Ovary (tissue), 9 donors: Measurements from ENCODE around the gene COMMD3. TPM values are rescaled to one million over a fixed set of nuclear protein-coding genes. Genes with fewer than 3 reads are reported as not detected.
A peak's percentile ranks its signal among the peaks of the same experiment; 100 is the strongest.

Experiments used
- DNase-seq, 5 donors: peaks; one replicate each; pipeline ENCODE4 v3.0.0-alpha.2; 2019 to 2020
- H3K27ac ChIP-seq, 2 donors: fragments of 200-600 bp; one replicate each; pipeline versions ENCODE4 v1.5.1 to v1.8.0; 2019 to 2022
- H3K27me3 ChIP-seq: fragments of 200-600 bp; one replicate; pipeline ENCODE4 v1.8.0; 2022
- H3K36me3 ChIP-seq: fragments of 200-600 bp; sonication (generic); one replicate; pipeline ENCODE4 v1.5.1; 2019
- H3K4me1 ChIP-seq: one replicate; pipeline ENCODE4 v1.8.1; 2013; ENCODE audit warnings: mild to moderate bottlenecking, moderate library complexity; ENCODE audit not compliant: insufficient read depth
- H3K4me3 ChIP-seq: fragments of 200-600 bp; sonication (generic); one replicate; pipeline ENCODE4 v1.5.1; 2017
- H3K9me3 ChIP-seq, 2 donors: fragments of 200-600 bp in 1 of 2; sonication (generic) in 1 of 2; one replicate each; pipeline versions ENCODE4 v1.5.1 to v1.8.1; 2013 to 2019; ENCODE audit warnings: mild to moderate bottlenecking in 1 of 2, moderate library complexity in 1 of 2
- EP300 ChIP-seq: sonication (generic); formaldehyde crosslinking; IDR thresholded peaks from one replicate; pipeline ENCODE4 v1.6.1; 2017; ENCODE audit warnings: antibody characterized with exemption
- POLR2A ChIP-seq: fragments of 450-650 bp; IDR thresholded peaks from one replicate; pipeline ENCODE4 v1.6.1; 2017; ENCODE audit warnings: antibody characterized with exemption, mild to moderate bottlenecking, moderate library complexity
- WGBS, 3 donors: extraction: QIAGEN DNeasy Blood & Tissue Kit in 1 of 3; methylation state at CpG; one replicate each; pipeline versions ENCODE4 v1.1.5 to v1.1.7; 2013 to 2017; 5-methylcytosine and 5-hydroxymethylcytosine counted together
- intact Hi-C, 4 donors: fragments of 100-400 bp; cut with DNase I; formaldehyde crosslinking; loops; one replicate each; pipeline versions ENCODE4 v1.11.0 to v1.15.1; 2022 to 2023
- polyA plus RNA-seq, 2 donors: library from polyadenylated mRNA; stranded (reverse); fragments of 200-250 nt in 1 of 2; fragments of 350-450 nt in 1 of 2; fragmentation: Illumina TruSeq in 1 of 2; extraction: RNeasy Lipid Tissue Mini Kit (QIAGEN cat#74804) in 1 of 2; gene quantifications; one replicate each; pipeline ENCODE4 v1.2.3, GENCODE V29; 2013 to 2014
- total RNA-seq, 7 donors: library from RNA; depleted of rRNA in 2 of 7; stranded (reverse); fragments of >200 nt in 2 of 7; fragmentation: NEBNext Ultra II Directional in 3 of 7; extraction: Animal tissue kit (Norgen Biotek cat#: 25700) in 3 of 7; gene quantifications; one replicate each; pipeline versions ENCODE4 v1.1.0 to v1.2.4, GENCODE V29; 2016 to 2023
- TF ChIP-seq, protein P1 (sequence below), 3 donors: fragments of 450-650 bp in 2 of 3; fragments of 200-600 bp in 1 of 3; IDR thresholded peaks; one replicate each; pipeline versions ENCODE4 v1.5.1 to v1.8.0; 2016 to 2022; ENCODE audit warnings: antibody characterized with exemption in 3 of 3, mild to moderate bottlenecking in 1 of 3
- donor health status: DM: no; HTN: no; CAD: no; lungs with moderate emphysema.
- donor health status: DM: no; HTN: no; CAD: no.
- donor health status: Bipolar disorder and iron deficiency.
- donor health status: DM: yes; HTN: yes; CAD: no.
- donor health status: DM: no; HTN: no; CAD: no.
- donor health status: DM: yes; HTN: yes; CAD: no.

COMMD3 gene
- total and polyA plus RNA-seq, 9 donors, result 18.8 to 54.5 (median 39.7) TPM

DNA sequence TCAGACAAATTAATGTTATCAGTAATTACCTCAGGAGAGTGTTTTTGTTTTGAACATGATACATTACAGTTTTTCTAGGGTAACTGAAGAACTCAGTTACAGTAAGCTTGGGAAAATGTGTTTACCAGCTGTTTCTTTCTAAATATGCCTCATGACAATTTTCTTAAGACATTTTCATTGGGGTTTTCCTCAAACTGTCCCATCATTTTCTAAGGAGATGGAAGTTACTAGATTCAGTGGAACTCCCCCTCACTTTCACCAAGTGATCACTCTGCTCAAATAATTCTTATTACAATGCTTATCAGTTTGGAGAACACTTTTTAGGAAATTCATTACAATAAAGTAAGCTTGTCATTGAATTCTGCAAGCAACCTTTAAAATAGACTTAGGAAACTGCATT, 22.7 kb downstream of the COMMD3 start:
- Histone ChIP-seq H3K4me1 (peaks cover 6% of the 10 kb centered on the region), H3K27me3 (peaks cover 12% of the 10 kb centered on the region), H3K36me3 (no peaks in the 10 kb centered on the region), H3K4me3 (no peak overlapping the region), H3K27ac (no peak overlapping the region), H3K9me3 (no peaks in the 10 kb centered on the region)
- no peak for DNase-seq
- intact Hi-C loops, result no loop called here
- TF ChIP-seq POLR2A (no peak), EP300 (no peak)
- TF ChIP-seq, protein P1, sequence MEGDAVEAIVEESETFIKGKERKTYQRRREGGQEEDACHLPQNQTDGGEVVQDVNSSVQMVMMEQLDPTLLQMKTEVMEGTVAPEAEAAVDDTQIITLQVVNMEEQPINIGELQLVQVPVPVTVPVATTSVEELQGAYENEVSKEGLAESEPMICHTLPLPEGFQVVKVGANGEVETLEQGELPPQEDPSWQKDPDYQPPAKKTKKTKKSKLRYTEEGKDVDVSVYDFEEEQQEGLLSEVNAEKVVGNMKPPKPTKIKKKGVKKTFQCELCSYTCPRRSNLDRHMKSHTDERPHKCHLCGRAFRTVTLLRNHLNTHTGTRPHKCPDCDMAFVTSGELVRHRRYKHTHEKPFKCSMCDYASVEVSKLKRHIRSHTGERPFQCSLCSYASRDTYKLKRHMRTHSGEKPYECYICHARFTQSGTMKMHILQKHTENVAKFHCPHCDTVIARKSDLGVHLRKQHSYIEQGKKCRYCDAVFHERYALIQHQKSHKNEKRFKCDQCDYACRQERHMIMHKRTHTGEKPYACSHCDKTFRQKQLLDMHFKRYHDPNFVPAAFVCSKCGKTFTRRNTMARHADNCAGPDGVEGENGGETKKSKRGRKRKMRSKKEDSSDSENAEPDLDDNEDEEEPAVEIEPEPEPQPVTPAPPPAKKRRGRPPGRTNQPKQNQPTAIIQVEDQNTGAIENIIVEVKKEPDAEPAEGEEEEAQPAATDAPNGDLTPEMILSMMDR (IDR thresholded peaks at IDR 0.05), result no peak

DNA sequence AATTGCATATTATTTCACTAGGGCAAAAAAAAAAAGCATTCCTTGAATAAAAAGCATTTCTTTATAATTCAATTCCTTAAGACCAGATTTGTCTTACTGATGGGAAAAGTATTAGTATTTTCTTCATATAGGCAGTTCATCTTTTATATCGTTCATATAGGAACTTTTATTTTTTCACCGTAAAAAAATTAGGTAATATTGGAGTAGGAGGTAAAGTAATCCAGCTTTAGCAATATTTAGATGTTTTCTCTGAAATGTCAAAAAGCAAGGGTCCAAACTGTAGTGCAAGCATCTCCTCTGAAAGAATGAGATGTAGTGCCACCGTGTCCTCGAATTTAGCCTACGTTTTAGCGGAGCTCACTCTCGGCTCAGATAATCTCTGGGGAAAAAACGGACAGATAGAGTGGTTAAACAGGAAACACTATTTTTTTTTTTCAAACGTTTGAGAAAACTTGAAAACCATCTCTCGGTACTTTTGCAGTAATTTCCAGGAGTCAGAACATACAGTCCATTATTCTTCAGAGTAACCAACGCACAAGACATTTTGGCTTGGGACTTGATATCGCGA, 23.7 kb downstream of the COMMD3 start:
- TF ChIP-seq POLR2A (no peak), EP300 (peak; percentile 85)
- TF ChIP-seq, protein P1 (IDR thresholded peaks at IDR 0.05), result no peak
- Histone ChIP-seq H3K4me3 (peak overlapping the region; percentile 80), H3K27ac (no peak overlapping the region), H3K9me3 (no peaks in the 10 kb centered on the region), H3K4me1 (peaks cover 1% of the 10 kb centered on the region), H3K27me3 (peaks cover 12% of the 10 kb centered on the region), H3K36me3 (no peaks in the 10 kb centered on the region)
- no peak for DNase-seq
- intact Hi-C loops, result loop anchor here in 2 of 4 donors (5.0 to 10.0 kb wide), 2 partner anchors 88 to 95 kb away; no protein-coding TSS in a partner anchor
- 1 to 2% (median 1%) methylated on average over 13 of the region's 13 CpGs for WGBS, 3 donors

DNA sequence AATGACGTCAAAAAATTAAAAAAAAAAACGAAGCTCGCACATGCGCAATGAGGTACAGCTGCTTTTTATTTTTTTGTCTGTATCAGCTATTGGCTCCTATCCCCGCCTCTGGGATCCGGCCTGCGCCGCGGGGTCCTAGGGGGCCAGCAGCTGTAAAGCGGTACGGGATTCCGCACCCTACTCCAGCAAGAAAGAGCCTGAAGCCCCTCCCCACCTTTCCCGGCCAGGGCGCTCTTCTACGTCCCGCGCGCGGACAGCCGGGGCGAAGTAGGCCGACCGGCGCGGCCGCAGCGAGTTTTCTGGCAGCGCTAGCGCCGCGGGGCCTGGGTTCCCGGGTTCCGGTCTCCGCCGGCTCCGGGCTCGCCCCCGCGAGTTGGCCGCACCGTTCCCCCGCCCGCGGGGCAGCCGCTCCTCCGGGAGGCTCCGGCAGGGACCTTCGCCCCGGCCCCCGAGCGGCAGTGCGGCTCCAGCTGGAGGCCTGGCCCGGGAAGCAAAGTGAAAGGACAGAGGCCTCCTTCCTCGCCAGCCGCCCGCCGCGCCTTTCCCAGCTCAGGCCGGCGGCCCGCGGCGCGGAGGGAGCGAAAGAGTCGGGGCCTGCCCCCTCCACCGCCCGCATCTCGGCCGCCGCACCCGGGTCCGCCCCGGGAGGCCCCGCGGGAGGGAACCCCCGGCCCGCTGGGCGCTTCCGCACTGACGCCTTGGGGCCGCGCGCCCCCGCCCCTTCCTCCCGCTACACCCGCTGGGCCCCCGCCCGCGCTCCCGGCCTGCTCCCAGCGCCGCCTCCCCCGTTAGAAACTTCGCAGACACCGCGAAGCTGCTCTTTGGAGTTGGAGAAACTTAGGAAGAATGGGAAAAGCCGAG, 24.4 kb downstream of the COMMD3 start:
- TF ChIP-seq POLR2A (peak; percentile 82), EP300 (no peak)
- TF ChIP-seq, protein P1 (IDR thresholded peaks at IDR 0.05), result peak in 1 of 3 donors; percentile 20
- Histone ChIP-seq H3K4me3 (peak overlapping the region; percentile 80), H3K9me3 (no peaks in the 10 kb centered on the region), H3K4me1 (peaks cover 1% of the 10 kb centered on the region), H3K36me3 (no peaks in the 10 kb centered on the region), H3K27me3 (peaks cover 12% of the 10 kb centered on the region), H3K27ac (peak overlapping the region; percentile 94)
- WGBS, 3 donors, result 1 to 2% (median 1%) methylated on average over 58 to 98 of the region's 98 CpGs
- intact Hi-C loops, result loop anchor here in 2 of 4 donors (5.0 to 10.0 kb wide), 2 partner anchors 88 to 94 kb away; no protein-coding TSS in a partner anchor
- DNase-seq, result peak; percentile 72 to 84 (median 82)

DNA sequence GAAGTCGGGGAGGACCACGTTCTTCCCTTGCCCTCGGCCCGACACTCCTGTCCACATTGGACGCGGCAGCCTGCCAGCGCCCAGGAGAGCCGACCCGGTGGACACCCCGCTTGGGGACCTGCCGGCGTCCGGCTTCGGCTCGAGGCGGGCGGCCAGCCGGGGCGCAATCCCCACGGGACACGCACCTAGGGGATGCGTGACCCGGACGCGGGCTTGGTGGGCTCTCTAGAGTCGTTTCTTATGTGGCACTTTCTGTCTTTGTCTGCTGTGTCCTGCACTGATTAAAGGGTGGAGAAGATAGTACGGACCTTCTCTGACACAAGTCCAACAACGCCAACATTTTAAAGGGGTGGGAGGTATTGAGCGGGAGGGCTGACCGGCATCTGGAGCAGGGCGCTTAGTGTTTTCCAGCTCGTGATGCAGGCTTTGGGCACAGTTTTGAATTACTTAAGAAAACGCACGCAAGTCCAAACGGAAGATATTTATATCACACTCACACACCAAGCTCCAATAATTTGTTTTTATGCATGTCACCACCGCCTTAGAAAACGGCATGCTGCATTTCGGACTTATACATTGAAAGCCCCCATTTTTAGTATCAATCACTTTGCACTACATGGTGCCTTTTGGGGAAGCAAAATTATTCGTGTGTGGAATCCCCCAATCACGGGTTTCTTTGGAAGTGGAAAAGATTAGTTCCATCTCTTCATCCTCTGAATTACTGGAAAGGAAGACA, 25.2 kb downstream of the COMMD3 start:
- no peaks in the 10 kb centered on the region for H3K9me3 ChIP-seq
- peak overlapping the region; percentile 80 for H3K4me3 ChIP-seq
- H3K27ac ChIP-seq, result peak overlapping the region; percentile 94
- WGBS, 3 donors, result 3 to 6% (median 4%) methylated on average over 40 of the region's 40 CpGs
- intact Hi-C loops, result loop anchor here in 2 of 4 donors (5.0 to 10.0 kb wide), 2 partner anchors 89 to 93 kb away; no protein-coding TSS in a partner anchor
- peaks cover 1% of the 10 kb centered on the region for H3K4me1 ChIP-seq
- DNase-seq, result peak in 2 of 5 donors; percentile 36 to 73
- no peaks in the 10 kb centered on the region for H3K36me3 ChIP-seq
- no peak for TF ChIP-seq EP300
- peaks cover 12% of the 10 kb centered on the region for H3K27me3 ChIP-seq
